B cell (primary cell): ENCODE data around the gene COG1. TPM values are rescaled to one million over a fixed set of nuclear protein-coding genes. Genes with fewer than 3 reads are reported as not detected.

Source experiments
- ATAC-seq: fragments of 200-7000 bp; cut with Tn5 transposase; one replicate; pipeline ENCODE4 v1.10.0; 2021; ENCODE audit warnings: low read depth, mild to moderate bottlenecking, moderate number of reproducible peaks, moderate library complexity
- CTCF ChIA-PET: fragments of 350-600 bp; sonication (Branson Sonifier 250); formaldehyde crosslinking; loops from one replicate; lab custom pipeline; 2021; ENCODE audit warnings: antibody characterized with exemption, inconsistent platforms; lab: Charles Lee
- POLR2A ChIA-PET: fragments of 350-600 bp; sonication (Branson Sonifier 250); formaldehyde crosslinking; loops from one replicate; lab custom pipeline; 2021; ENCODE audit warnings: antibody characterized with exemption; lab: Charles Lee
- DNase-seq: peaks from one replicate; pipeline ENCODE4 v3.0.0; 2013
- H2AFZ ChIP-seq: 2 replicates; pipeline ENCODE4 v1.6.1; 2012; ENCODE audit warnings: mild to moderate bottlenecking, low read depth, low read length; ENCODE audit not compliant: insufficient read depth, poor library complexity, severe bottlenecking
- H3K27ac ChIP-seq, 2 donors: 1 replicate in 1 of 2; 2 replicates in 1 of 2; pipeline ENCODE4 v1.5.1; 2012 to 2013; ENCODE audit warnings: low read length in 2 of 2, mild to moderate bottlenecking in 2 of 2, moderate library complexity in 1 of 2
- H3K27me3 ChIP-seq, 4 experiments: fragments of 200-600 bp in 1 of 4; sonication (generic) in 1 of 4; replicated peaks in 1 of 4; 1 replicate in 2 of 4; 2 replicates in 2 of 4; pipeline versions ENCODE4 v1.6.1 to v1.7.0; 2013 to 2016; ENCODE audit warnings: low read length in 3 of 4, mild to moderate bottlenecking in 2 of 4, mixed read lengths in 1 of 4, moderate library complexity in 1 of 4; ENCODE audit not compliant: insufficient read depth in 4 of 4, control insufficient read depth in 3 of 4; ENCODE audit errors: control extremely low read depth in 1 of 4
- H3K36me3 ChIP-seq, 2 experiments: replicated peaks in 1 of 2; 1 replicate in 1 of 2; 2 replicates in 1 of 2; pipeline versions ENCODE4 v1.6.1 to v1.7.1; 2013; ENCODE audit warnings: low read length in 1 of 2; ENCODE audit not compliant: insufficient read depth in 2 of 2, control insufficient read depth in 1 of 2; ENCODE audit errors: control extremely low read depth in 1 of 2, extremely low read depth in 1 of 2
- H3K4me1 ChIP-seq, 2 donors: fragments of 200-600 bp in 1 of 2; sonication (generic) in 1 of 2; 1 replicate in 1 of 2; 2 replicates in 1 of 2; pipeline versions ENCODE4 v1.5.1 to v1.6.1; 2013 to 2017; ENCODE audit warnings: low read length in 2 of 2; ENCODE audit not compliant: control insufficient read depth in 2 of 2, insufficient read depth in 2 of 2
- H3K4me2 ChIP-seq: replicated peaks from 2 replicates; pipeline ENCODE3; 2012; ENCODE audit warnings: mild to moderate bottlenecking, low read depth, low read length; ENCODE audit not compliant: poor library complexity, severe bottlenecking
- H3K4me3 ChIP-seq, 5 experiments: fragments of 200-600 bp in 1 of 5; sonication (generic) in 1 of 5; 1 replicate in 3 of 5; 2 replicates in 2 of 5; pipeline versions ENCODE4 v1.5.1 to v1.7.0; 2011 to 2016; ENCODE audit warnings: low read length in 4 of 5, mild to moderate bottlenecking in 4 of 5, low read depth in 2 of 5, control low read depth in 1 of 5, moderate library complexity in 1 of 5; ENCODE audit not compliant: insufficient read depth in 1 of 5; ENCODE audit errors: control extremely low read depth in 1 of 5, extremely low read depth in 1 of 5
- H3K79me2 ChIP-seq: fragments of 200-600 bp; sonication (generic); one replicate; pipeline ENCODE4 v1.6.0; 2016; ENCODE audit warnings: low read length; ENCODE audit not compliant: control insufficient read depth, insufficient read depth
- H3K9ac ChIP-seq: fragments of 200-600 bp; sonication (generic); 2 replicates; pipeline ENCODE4 v1.6.1; 2017; ENCODE audit warnings: mild to moderate bottlenecking, low read length, moderate library complexity
- H3K9me3 ChIP-seq, 3 donors: one replicate each; pipeline versions ENCODE4 v1.6.1 to v1.7.1; 2013; ENCODE audit warnings: low read length in 2 of 3; ENCODE audit not compliant: control insufficient read depth in 2 of 3, insufficient read depth in 1 of 3; ENCODE audit errors: control extremely low read depth in 1 of 3
- H4K20me1 ChIP-seq: 2 replicates; pipeline ENCODE4 v1.6.0; 2012; ENCODE audit warnings: mild to moderate bottlenecking, low read length; ENCODE audit not compliant: insufficient read depth, control insufficient read depth, poor library complexity, severe bottlenecking
- H3K27ac Mint-ChIP-seq: one replicate; pipeline ENCODE4 v1.8.0; 2021; ENCODE audit warnings: mixed read lengths
- H3K27me3 Mint-ChIP-seq: one replicate; pipeline ENCODE4 v1.8.0; 2021; ENCODE audit warnings: mixed read lengths
- H3K4me1 Mint-ChIP-seq: one replicate; pipeline ENCODE4 v1.8.0; 2021; ENCODE audit warnings: mixed read lengths
- H3K4me3 Mint-ChIP-seq: one replicate; pipeline ENCODE4 v1.8.0; 2021; ENCODE audit warnings: mixed read lengths
- H3K9me3 Mint-ChIP-seq: one replicate; pipeline ENCODE4 v1.8.0; 2022; ENCODE audit warnings: mixed read lengths; ENCODE audit not compliant: insufficient read depth
- EZH2 ChIP-seq: IDR thresholded peaks from 2 replicates; pipeline ENCODE4 v1.6.1; 2012; ENCODE audit warnings: borderline replicate concordance, low read depth, mild to moderate bottlenecking, moderate library complexity, low read length; ENCODE audit not compliant: insufficient read depth, poor library complexity, severe bottlenecking
- WGBS: methylation state at CpG from one replicate; pipeline ENCODE4 v1.1.5; 2013; ENCODE audit warnings: missing lambda C conversion rate; ENCODE audit not compliant: insufficient coverage; 5-methylcytosine and 5-hydroxymethylcytosine counted together
- intact Hi-C: fragments of 100-400 bp; cut with micrococcal nuclease; formaldehyde crosslinking; loops from one replicate; pipeline ENCODE4 v1.10.0; 2022
- polyA plus RNA-seq: library from polyadenylated mRNA; depleted of rRNA; stranded (reverse); fragments of >200 nt; gene quantifications from 2 replicates; pipeline ENCODE4 v1.2.3, GENCODE V29; 2012
- total RNA-seq, 2 donors: library from RNA; stranded (reverse); fragments of 120-200 nt in 1 of 2; gene quantifications; 1 replicate in 1 of 2; 2 replicates in 1 of 2; pipeline versions ENCODE4 v1.2.3 to v1.2.4, GENCODE V29; 2013 to 2022
- TF ChIP-seq, protein P1 (sequence below): fragments of 200-600 bp; IDR thresholded peaks from one replicate; pipeline ENCODE4 v1.8.0; 2022; ENCODE audit warnings: antibody characterized with exemption, mild to moderate bottlenecking

The COG1 gene
- total and polyA plus RNA-seq, 2 donors (not counting 1 experiment from before 2014, with no cell fraction given), result 39.1 to 72.8 TPM

DNA sequence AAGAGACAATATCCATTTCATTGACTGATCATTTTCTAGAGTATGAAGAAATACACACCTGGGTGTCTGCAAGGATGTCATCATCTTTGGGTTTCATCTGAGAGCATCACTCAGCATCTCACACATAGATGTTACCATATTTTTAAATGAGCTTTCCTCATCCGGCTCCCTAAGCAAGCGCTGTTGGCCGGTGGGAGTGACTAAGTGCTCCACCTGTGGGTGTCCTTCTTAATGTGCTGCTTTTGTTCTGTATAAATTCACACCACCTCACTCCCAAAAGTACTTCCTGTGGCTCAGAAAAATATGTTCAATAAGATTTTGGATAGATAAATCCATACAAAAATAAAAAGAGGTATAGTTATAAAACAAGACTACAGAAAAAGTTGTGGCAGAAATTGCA, 20.6 kb upstream of the COG1 start:
- no peak overlapping the region for H3K27ac ChIP-seq
- TF ChIP-seq, protein P1, sequence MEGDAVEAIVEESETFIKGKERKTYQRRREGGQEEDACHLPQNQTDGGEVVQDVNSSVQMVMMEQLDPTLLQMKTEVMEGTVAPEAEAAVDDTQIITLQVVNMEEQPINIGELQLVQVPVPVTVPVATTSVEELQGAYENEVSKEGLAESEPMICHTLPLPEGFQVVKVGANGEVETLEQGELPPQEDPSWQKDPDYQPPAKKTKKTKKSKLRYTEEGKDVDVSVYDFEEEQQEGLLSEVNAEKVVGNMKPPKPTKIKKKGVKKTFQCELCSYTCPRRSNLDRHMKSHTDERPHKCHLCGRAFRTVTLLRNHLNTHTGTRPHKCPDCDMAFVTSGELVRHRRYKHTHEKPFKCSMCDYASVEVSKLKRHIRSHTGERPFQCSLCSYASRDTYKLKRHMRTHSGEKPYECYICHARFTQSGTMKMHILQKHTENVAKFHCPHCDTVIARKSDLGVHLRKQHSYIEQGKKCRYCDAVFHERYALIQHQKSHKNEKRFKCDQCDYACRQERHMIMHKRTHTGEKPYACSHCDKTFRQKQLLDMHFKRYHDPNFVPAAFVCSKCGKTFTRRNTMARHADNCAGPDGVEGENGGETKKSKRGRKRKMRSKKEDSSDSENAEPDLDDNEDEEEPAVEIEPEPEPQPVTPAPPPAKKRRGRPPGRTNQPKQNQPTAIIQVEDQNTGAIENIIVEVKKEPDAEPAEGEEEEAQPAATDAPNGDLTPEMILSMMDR, result no peak
- no peak for TF ChIP-seq EZH2
- peaks cover 0 to 12% (median 6%) of the 10 kb centered on the region in 4 experiments for H3K27me3 ChIP-seq
- Mint-ChIP-seq H3K27ac (no peak overlapping the region), H3K4me3 (no peak overlapping the region), H3K9me3 (no peaks in the 10 kb centered on the region), H3K27me3 (peaks cover 14% of the 10 kb centered on the region), H3K4me1 (peaks cover 4% of the 10 kb centered on the region)
- WGBS, result no CpG with 5 or more reads among the region's 3 CpGs
- H3K79me2 ChIP-seq, result no peaks in the 10 kb centered on the region
- ChIA-PET POLR2A (no interaction called here), CTCF (no interaction called here)
- no peaks in the 10 kb centered on the region for H3K9me3 ChIP-seq
- no peak overlapping the region for H3K9ac ChIP-seq
- intact Hi-C loops, result no loop called here
- ATAC-seq (no peak), DNase-seq (no peak)
- H3K4me1 ChIP-seq, result peaks cover under 1 to 3% of the 10 kb centered on the region in 2 donors
- no peaks in the 10 kb centered on the region for H3K36me3 ChIP-seq
- no peak overlapping the region for H3K4me2 ChIP-seq
- H4K20me1 ChIP-seq, result no peaks in the 10 kb centered on the region
- no peak overlapping the region for H3K4me3 ChIP-seq
- no peak overlapping the region for H2AFZ ChIP-seq

DNA sequence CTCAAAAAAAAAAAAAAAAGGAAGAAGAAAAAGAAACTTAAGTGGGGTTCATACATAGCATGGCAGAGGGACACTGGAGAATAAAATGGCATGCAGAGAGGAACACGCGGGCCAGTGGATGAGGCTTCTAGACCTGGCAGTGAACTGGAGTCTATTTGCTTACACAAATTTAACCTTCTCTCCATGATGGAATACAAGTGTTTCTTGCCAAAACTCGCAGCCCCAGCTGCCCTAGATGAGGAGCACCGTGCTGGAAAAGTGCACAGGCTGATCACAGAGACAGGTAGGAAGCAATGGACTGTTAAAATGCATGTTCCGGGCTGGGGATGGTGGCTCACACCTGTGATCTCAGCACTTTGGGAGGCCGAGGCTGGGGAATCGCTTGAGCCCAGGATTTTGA, 18.7 kb upstream of the COG1 start:
- DNase-seq, result no peak
- Histone ChIP-seq H3K27me3 (peaks cover 0 to 2% (median 0%) of the 10 kb centered on the region in 4 experiments), H3K36me3 (no peaks in the 10 kb centered on the region), H3K4me2 (no peak overlapping the region), H4K20me1 (no peaks in the 10 kb centered on the region), H2AFZ (no peak overlapping the region), H3K9me3 (no peaks in the 10 kb centered on the region), H3K9ac (no peak overlapping the region), H3K27ac (no peak overlapping the region), H3K79me2 (no peaks in the 10 kb centered on the region), H3K4me3 (no peak overlapping the region), H3K4me1 (no peaks in the 10 kb centered on the region)
- no peaks in the 10 kb centered on the region for H3K4me1 Mint-ChIP-seq
- H3K9me3 Mint-ChIP-seq, result no peaks in the 10 kb centered on the region
- CTCF ChIA-PET, result no interaction called here
- intact Hi-C loops, result no loop called here
- 100% methylated on average over 2 of the region's 7 CpGs for WGBS
- H3K4me3 Mint-ChIP-seq, result no peak overlapping the region
- peaks cover 2% of the 10 kb centered on the region for H3K27me3 Mint-ChIP-seq
- POLR2A ChIA-PET, result no interaction called here
- TF ChIP-seq, protein P1, result no peak
- H3K27ac Mint-ChIP-seq, result no peak overlapping the region
- ATAC-seq, result no peak
